ENCODE results near the gene SETMAR.
"Not testable (repeated sequence)": the region's sequence is repeated elsewhere in the genome, so short reads cannot be mapped to it uniquely, and the experiment has no call there.

SETMAR gene

GRCh38 chr3:4303187-4304123 lies at the start of gene SETMAR:
Gene SETMAR, plus strand, starts transcription at chr3:4303369. Its CDS starts 2 bp downstream, at chr3:4303371.
- peak; percentile 84 to 90 (median 88) for DNase-seq

GRCh38 chr3:4261406-4261805 lies 41.8 kb upstream of the SETMAR start:
- peak in 1 of 3 experiments; percentile 4 for DNase-seq

- no peak for DNase-seq
These were observed 39.1 kb upstream of the SETMAR start for GRCh38 chr3:4264040-4264439.

GRCh38 chr3:4270720-4271119 lies 32.4 kb upstream of the SETMAR start:
- no peak for DNase-seq

- peak in 2 of 3 experiments; percentile 16 to 51 for DNase-seq
These were observed 31.3 kb upstream of the SETMAR start for GRCh38 chr3:4271834-4272233.

- DNase-seq: no peak
These were observed 23.6 kb upstream of the SETMAR start for GRCh38 chr3:4279516-4280105.

GRCh38 chr3:4281991-4282390 lies 21.2 kb upstream of the SETMAR start:
- DNase-seq: no peak

GRCh38 chr3:4284865-4285264 lies 18.3 kb upstream of the SETMAR start:
- DNase-seq: no peak

- DNase-seq: no peak
These were observed 14.1 kb upstream of the SETMAR start for GRCh38 chr3:4289044-4289443.

- DNase-seq: peak; percentile 2 to 60 (median 18)
These were observed 12.8 kb upstream of the SETMAR start for GRCh38 chr3:4290272-4290893.

- DNase-seq: no peak
These were observed 10.9 kb upstream of the SETMAR start for GRCh38 chr3:4292301-4292700.

- no peak for DNase-seq
These were observed 8.4 kb upstream of the SETMAR start for GRCh38 chr3:4294616-4295327.

- not testable (repeated sequence) for DNase-seq
These were observed 6.7 kb upstream of the SETMAR start for GRCh38 chr3:4296454-4296853.

GRCh38 chr3:4297486-4297885 lies 5.7 kb upstream of the SETMAR start:
- no peak for DNase-seq

GRCh38 chr3:4302747-4303146 lies 422 bp upstream of the SETMAR start:
- DNase-seq: no peak

GRCh38 chr3:4305210-4305609 lies 2.0 kb downstream of the SETMAR start:
- DNase-seq: not testable (repeated sequence)

- DNase-seq: no peak
These were observed 2.9 kb downstream of the SETMAR start for GRCh38 chr3:4306091-4306490.

- DNase-seq: no peak
These were observed 3.7 kb downstream of the SETMAR start for GRCh38 chr3:4306860-4307259.

- no peak for DNase-seq
These were observed 6.4 kb downstream of the SETMAR start for GRCh38 chr3:4309491-4310128.

GRCh38 chr3:4310971-4311370 lies 7.8 kb downstream of the SETMAR start:
- DNase-seq: no peak

GRCh38 chr3:4311496-4311895 lies 8.3 kb downstream of the SETMAR start:
- no peak for DNase-seq

GRCh38 chr3:4313606-4314293 lies 10.6 kb downstream of the SETMAR start:
- no peak for DNase-seq
